Measurements from ENCODE around the gene BAHCC1. TPM values are rescaled to one million over a fixed set of nuclear protein-coding genes. Genes with fewer than 3 reads are reported as not detected.

The BAHCC1 gene
- total and polyA plus RNA-seq, 9 of the 15 experiments (the other 6 are each of a cell fraction or from before 2014, with no cell fraction given) = 0.14 to 26.9 (median 5.0) TPM

DNA sequence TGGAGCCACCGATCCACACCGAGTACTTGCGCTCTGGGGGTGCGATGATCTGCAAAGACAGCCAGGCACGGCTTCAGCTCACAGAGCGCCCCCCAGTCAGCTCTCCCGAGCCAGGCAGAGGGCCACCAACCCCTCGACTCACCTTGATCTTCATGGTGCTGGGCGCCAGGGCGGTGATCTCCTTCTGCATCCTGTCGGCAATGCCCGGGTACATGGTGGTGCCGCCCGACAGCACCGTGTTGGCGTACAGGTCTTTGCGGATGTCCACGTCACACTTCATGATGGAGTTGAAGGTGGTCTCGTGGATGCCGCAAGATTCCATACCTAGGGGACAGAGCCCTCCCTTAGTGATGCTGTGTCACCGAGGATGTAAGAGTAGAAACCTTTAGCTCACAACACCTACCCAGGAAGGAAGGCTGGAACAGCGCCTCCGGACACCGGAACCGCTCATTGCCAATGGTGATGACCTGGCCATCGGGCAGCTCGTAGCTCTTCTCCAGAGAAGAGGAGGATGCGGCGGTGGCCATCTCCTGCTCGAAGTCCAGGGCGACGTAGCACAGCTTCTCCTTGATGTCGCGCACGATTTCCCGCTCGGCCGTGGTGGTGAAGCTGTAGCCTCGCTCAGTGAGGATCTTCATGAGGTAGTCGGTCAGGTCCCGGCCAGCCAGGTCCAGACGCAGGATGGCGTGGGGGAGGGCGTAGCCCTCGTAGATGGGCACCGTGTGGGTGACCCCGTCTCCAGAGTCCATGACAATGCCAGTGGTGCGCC is 115.7 kb downstream of the BAHCC1 start (continued):
- no peak for TF ChIP-seq STAT5A (IDR thresholded peaks at IDR 0.05; ENCODE audit: borderline replicate concordance, low read length)
- peak; percentile 70; the same call in 1 of the 2 replicates for TF ChIP-seq NR1H2 (CRISPR knock-in tag; IDR thresholded peaks at IDR 0.05)
- no peak for TF ChIP-seq IRF9 (tag; IDR thresholded peaks at IDR 0.05)
- TF ChIP-seq NFXL1 (CRISPR knock-in tag; IDR thresholded peaks at IDR 0.05) = no peak
- peak; percentile 19 for TF ChIP-seq KDM5B (IDR thresholded peaks at IDR 0.05; ENCODE audit: insufficient replicate concordance, low read depth, low read length)
- no peak for TF ChIP-seq RBM14 (IDR thresholded peaks at IDR 0.05; ENCODE audit: borderline replicate concordance, insufficient read depth, low read depth, low read length)
- peak; percentile 84 for TF ChIP-seq POLR2G (IDR thresholded peaks at IDR 0.05; ENCODE audit: low read depth, low read length)
- TF ChIP-seq, protein P1, sequence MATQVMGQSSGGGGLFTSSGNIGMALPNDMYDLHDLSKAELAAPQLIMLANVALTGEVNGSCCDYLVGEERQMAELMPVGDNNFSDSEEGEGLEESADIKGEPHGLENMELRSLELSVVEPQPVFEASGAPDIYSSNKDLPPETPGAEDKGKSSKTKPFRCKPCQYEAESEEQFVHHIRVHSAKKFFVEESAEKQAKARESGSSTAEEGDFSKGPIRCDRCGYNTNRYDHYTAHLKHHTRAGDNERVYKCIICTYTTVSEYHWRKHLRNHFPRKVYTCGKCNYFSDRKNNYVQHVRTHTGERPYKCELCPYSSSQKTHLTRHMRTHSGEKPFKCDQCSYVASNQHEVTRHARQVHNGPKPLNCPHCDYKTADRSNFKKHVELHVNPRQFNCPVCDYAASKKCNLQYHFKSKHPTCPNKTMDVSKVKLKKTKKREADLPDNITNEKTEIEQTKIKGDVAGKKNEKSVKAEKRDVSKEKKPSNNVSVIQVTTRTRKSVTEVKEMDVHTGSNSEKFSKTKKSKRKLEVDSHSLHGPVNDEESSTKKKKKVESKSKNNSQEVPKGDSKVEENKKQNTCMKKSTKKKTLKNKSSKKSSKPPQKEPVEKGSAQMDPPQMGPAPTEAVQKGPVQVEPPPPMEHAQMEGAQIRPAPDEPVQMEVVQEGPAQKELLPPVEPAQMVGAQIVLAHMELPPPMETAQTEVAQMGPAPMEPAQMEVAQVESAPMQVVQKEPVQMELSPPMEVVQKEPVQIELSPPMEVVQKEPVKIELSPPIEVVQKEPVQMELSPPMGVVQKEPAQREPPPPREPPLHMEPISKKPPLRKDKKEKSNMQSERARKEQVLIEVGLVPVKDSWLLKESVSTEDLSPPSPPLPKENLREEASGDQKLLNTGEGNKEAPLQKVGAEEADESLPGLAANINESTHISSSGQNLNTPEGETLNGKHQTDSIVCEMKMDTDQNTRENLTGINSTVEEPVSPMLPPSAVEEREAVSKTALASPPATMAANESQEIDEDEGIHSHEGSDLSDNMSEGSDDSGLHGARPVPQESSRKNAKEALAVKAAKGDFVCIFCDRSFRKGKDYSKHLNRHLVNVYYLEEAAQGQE (IDR thresholded peaks at IDR 0.05; ENCODE audit: borderline replicate concordance) = no peak
- TF ChIP-seq, protein P1 (CRISPR knock-in tag; IDR thresholded peaks at IDR 0.05; ENCODE audit: low read depth) = no peak
- no peak for TF ChIP-seq USF1 (CRISPR knock-in tag; IDR thresholded peaks at IDR 0.05)
- TF ChIP-seq ZNF445 (CRISPR knock-in tag; IDR thresholded peaks at IDR 0.05; ENCODE audit: low read depth) = no peak
- no peak for TF ChIP-seq ZNF740 (CRISPR knock-in tag; IDR thresholded peaks at IDR 0.05)
- no peak for TF ChIP-seq ZNF740 (tag; IDR thresholded peaks at IDR 0.05)
- TF ChIP-seq BMI1 (IDR thresholded peaks at IDR 0.05; ENCODE audit: low read length) = no peak
- no peak for TF ChIP-seq GATAD2B (IDR thresholded peaks at IDR 0.05; ENCODE audit: borderline replicate concordance)
- TF ChIP-seq GABPB1 (CRISPR knock-in tag; IDR thresholded peaks at IDR 0.05) = peak; percentile 68
- 0 out of 2 replicates have a peak, but pooled peaks have one; percentile 20 for TF ChIP-seq ZC3H4 (CRISPR knock-in tag; IDR thresholded peaks at IDR 0.05; ENCODE audit: borderline replicate concordance)
